Immature natural killer cell (primary cell): ENCODE measurements around the gene PTPRT. TPM values are rescaled to one million over a fixed set of nuclear protein-coding genes. Genes with fewer than 3 reads are reported as not detected.

Experiments used
- DNase-seq, 3 donors: peaks; one replicate each; pipeline ENCODE4 v3.0.0; 2022; ENCODE audit warnings: mixed read lengths in 1 of 3
- H3K27ac Mint-ChIP-seq, 6 donors: one replicate each; pipeline ENCODE4 v1.8.0; 2020; ENCODE audit warnings: mixed read lengths in 6 of 6, mild to moderate bottlenecking in 5 of 6, inconsistent platforms in 4 of 6, moderate library complexity in 3 of 6
- H3K27me3 Mint-ChIP-seq, 3 donors: one replicate each; pipeline ENCODE4 v1.8.0; 2020 to 2021; ENCODE audit warnings: low read depth in 3 of 3, mild to moderate bottlenecking in 3 of 3, mixed read lengths in 3 of 3, moderate library complexity in 3 of 3, inconsistent platforms in 1 of 3
- H3K36me3 Mint-ChIP-seq, 3 donors: one replicate each; pipeline ENCODE4 v1.8.0; 2020; ENCODE audit warnings: mixed read lengths in 3 of 3, inconsistent platforms in 2 of 3, mild to moderate bottlenecking in 2 of 3
- H3K4me1 Mint-ChIP-seq, 2 donors: one replicate each; pipeline ENCODE4 v1.8.0; 2020; ENCODE audit warnings: inconsistent platforms in 2 of 2, mild to moderate bottlenecking in 2 of 2, mixed read lengths in 2 of 2, moderate library complexity in 1 of 2
- H3K4me3 Mint-ChIP-seq, 5 donors: one replicate each; pipeline ENCODE4 v1.8.0; 2020; ENCODE audit warnings: mild to moderate bottlenecking in 5 of 5, mixed read lengths in 5 of 5, inconsistent platforms in 3 of 5, moderate library complexity in 3 of 5
- H3K9me3 Mint-ChIP-seq, 6 donors: one replicate each; pipeline ENCODE4 v1.8.0; 2020; ENCODE audit warnings: mild to moderate bottlenecking in 6 of 6, mixed read lengths in 6 of 6, inconsistent platforms in 4 of 6, moderate library complexity in 3 of 6
- polyA plus RNA-seq, 3 donors: library from polyadenylated mRNA; unstranded; fragments of 300-500 nt; fragmentation: Illumina TruSeq; gene quantifications; one replicate each; pipeline ENCODE4 v1.2.3, GENCODE V29; 2021

The PTPRT gene
- polyA plus RNA-seq, 3 donors from 2014 or later: not detected

- H3K4me3 Mint-ChIP-seq: no peak overlapping the region
- peaks cover 0 to 2% (median 0%) of the 10 kb centered on the region in 3 donors for H3K27me3 Mint-ChIP-seq
- H3K36me3 Mint-ChIP-seq: no peaks in the 10 kb centered on the region
- peaks cover 2 to 12% (median 3%) of the 10 kb centered on the region in 6 donors for H3K9me3 Mint-ChIP-seq
- DNase-seq: no peak
- H3K27ac Mint-ChIP-seq: no peak overlapping the region
- H3K4me1 Mint-ChIP-seq: no peaks in the 10 kb centered on the region
Measured at GRCh38 chr20:42319252-42320013, 870.3 kb downstream of the PTPRT start.

- H3K36me3 Mint-ChIP-seq: no peaks in the 10 kb centered on the region
Measured at GRCh38 chr20:42313704-42314103, 876.0 kb downstream of the PTPRT start.

GRCh38 chr20:42309050-42309449 is 880.7 kb downstream of the PTPRT start:
- no peak for DNase-seq
- Mint-ChIP-seq H3K27me3 (no peaks in the 10 kb centered on the region), H3K4me1 (no peaks in the 10 kb centered on the region), H3K4me3 (no peak overlapping the region), H3K9me3 (peaks cover 0 to 12% (median 5%) of the 10 kb centered on the region in 6 donors), H3K27ac (no peak overlapping the region), H3K36me3 (no peaks in the 10 kb centered on the region)

More at GRCh38 chr20:42313704-42314103, 876.0 kb downstream of the PTPRT start:
- Mint-ChIP-seq H3K9me3 (peaks cover 0 to 13% (median 4%) of the 10 kb centered on the region in 6 donors), H3K4me1 (no peaks in the 10 kb centered on the region), H3K27me3 (no peaks in the 10 kb centered on the region), H3K4me3 (no peak overlapping the region), H3K27ac (no peak overlapping the region)
- DNase-seq: no peak

GRCh38 chr20:42308171-42308570 is 881.5 kb downstream of the PTPRT start:
- no peak overlapping the region for H3K27ac Mint-ChIP-seq
- peaks cover 0 to 12% (median 5%) of the 10 kb centered on the region in 6 donors for H3K9me3 Mint-ChIP-seq
- DNase-seq: no peak
- H3K27me3 Mint-ChIP-seq: no peaks in the 10 kb centered on the region
- no peaks in the 10 kb centered on the region for H3K36me3 Mint-ChIP-seq
- H3K4me1 Mint-ChIP-seq: no peaks in the 10 kb centered on the region
- no peak overlapping the region for H3K4me3 Mint-ChIP-seq

- H3K4me1 Mint-ChIP-seq: no peaks in the 10 kb centered on the region
- H3K4me3 Mint-ChIP-seq: no peak overlapping the region
- no peak for DNase-seq
- no peak overlapping the region for H3K27ac Mint-ChIP-seq
- H3K9me3 Mint-ChIP-seq: peaks cover 0 to 12% (median 3%) of the 10 kb centered on the region in 6 donors
- peaks cover 0 to 2% (median 0%) of the 10 kb centered on the region in 3 donors for H3K27me3 Mint-ChIP-seq
- H3K36me3 Mint-ChIP-seq: no peaks in the 10 kb centered on the region
Measured at GRCh38 chr20:42295592-42295991, 894.1 kb downstream of the PTPRT start.

GRCh38 chr20:42294976-42295375 is 894.7 kb downstream of the PTPRT start:
- no peaks in the 10 kb centered on the region for H3K4me1 Mint-ChIP-seq
- no peak for DNase-seq
- H3K4me3 Mint-ChIP-seq: no peak overlapping the region
- H3K27me3 Mint-ChIP-seq: peaks cover 0 to 2% (median 0%) of the 10 kb centered on the region in 3 donors
- H3K36me3 Mint-ChIP-seq: no peaks in the 10 kb centered on the region
- H3K27ac Mint-ChIP-seq: no peak overlapping the region
- peaks cover 0 to 12% (median 3%) of the 10 kb centered on the region in 6 donors for H3K9me3 Mint-ChIP-seq

- Mint-ChIP-seq H3K27ac (no peak overlapping the region), H3K27me3 (peaks cover 0 to 1% (median 1%) of the 10 kb centered on the region in 3 donors), H3K4me1 (no peaks in the 10 kb centered on the region), H3K36me3 (no peaks in the 10 kb centered on the region), H3K4me3 (no peak overlapping the region), H3K9me3 (peaks cover 0 to 9% (median 3%) of the 10 kb centered on the region in 6 donors)
- no peak for DNase-seq
Measured at GRCh38 chr20:42281801-42282200, 907.9 kb downstream of the PTPRT start.

GRCh38 chr20:42276718-42277602 is 912.7 kb downstream of the PTPRT start:
- Mint-ChIP-seq H3K9me3 (peaks cover 0 to 4% (median 0%) of the 10 kb centered on the region in 6 donors), H3K36me3 (no peaks in the 10 kb centered on the region), H3K4me3 (no peak overlapping the region), H3K27ac (no peak overlapping the region), H3K4me1 (no peaks in the 10 kb centered on the region), H3K27me3 (no peaks in the 10 kb centered on the region)
- no peak for DNase-seq

GRCh38 chr20:42274986-42275385 is 914.7 kb downstream of the PTPRT start:
- H3K9me3 Mint-ChIP-seq: peaks cover 0 to 5% (median 0%) of the 10 kb centered on the region in 6 donors
- no peaks in the 10 kb centered on the region for H3K27me3 Mint-ChIP-seq

GRCh38 chr20:42272516-42272915 is 917.2 kb downstream of the PTPRT start:
- Mint-ChIP-seq H3K36me3 (no peaks in the 10 kb centered on the region), H3K9me3 (peaks cover 0 to 1% (median 0%) of the 10 kb centered on the region in 6 donors), H3K4me1 (no peaks in the 10 kb centered on the region), H3K4me3 (no peak overlapping the region), H3K27me3 (no peaks in the 10 kb centered on the region), H3K27ac (no peak overlapping the region)
- no peak for DNase-seq

More at GRCh38 chr20:42274986-42275385, 914.7 kb downstream of the PTPRT start:
- no peak overlapping the region for H3K27ac Mint-ChIP-seq
- no peak for DNase-seq
- H3K4me1 Mint-ChIP-seq: no peaks in the 10 kb centered on the region
- no peaks in the 10 kb centered on the region for H3K36me3 Mint-ChIP-seq
- no peak overlapping the region for H3K4me3 Mint-ChIP-seq

- Mint-ChIP-seq H3K27ac (no peak overlapping the region), H3K4me3 (no peak overlapping the region), H3K9me3 (peaks cover 0 to 1% (median 0%) of the 10 kb centered on the region in 6 donors), H3K36me3 (no peaks in the 10 kb centered on the region), H3K4me1 (no peaks in the 10 kb centered on the region), H3K27me3 (peaks cover 0 to 2% (median 0%) of the 10 kb centered on the region in 3 donors)
- DNase-seq: no peak
Measured at GRCh38 chr20:42270539-42270938, 919.2 kb downstream of the PTPRT start.

GRCh38 chr20:42267793-42268384 is 921.8 kb downstream of the PTPRT start:
- Mint-ChIP-seq H3K9me3 (peaks cover 0 to 3% (median 1%) of the 10 kb centered on the region in 6 donors), H3K27me3 (peaks cover 0 to 4% (median under 1%) of the 10 kb centered on the region in 3 donors), H3K4me3 (no peak overlapping the region), H3K4me1 (no peaks in the 10 kb centered on the region), H3K36me3 (no peaks in the 10 kb centered on the region), H3K27ac (no peak overlapping the region)
- no peak for DNase-seq

GRCh38 chr20:42261766-42262270 is 927.9 kb downstream of the PTPRT start:
- H3K36me3 Mint-ChIP-seq: no peaks in the 10 kb centered on the region
- H3K9me3 Mint-ChIP-seq: peaks cover 0 to 4% (median 1%) of the 10 kb centered on the region in 6 donors
- no peak for DNase-seq
- peaks cover 0 to 4% (median 2%) of the 10 kb centered on the region in 3 donors for H3K27me3 Mint-ChIP-seq
- no peaks in the 10 kb centered on the region for H3K4me1 Mint-ChIP-seq
- H3K27ac Mint-ChIP-seq: no peak overlapping the region
- no peak overlapping the region for H3K4me3 Mint-ChIP-seq
